WTC11 (cell line): ENCODE data around the gene DNAAF5. TPM values are rescaled to one million over a fixed set of nuclear protein-coding genes. Genes with fewer than 3 reads are reported as not detected.

ENCODE experiments used
- ATAC-seq: fragments of 200-7000 bp; cut with Tn5 transposase; 2 replicates; pipeline ENCODE4 v1.10.0; 2021; ENCODE audit warnings: mild to moderate bottlenecking, moderate library complexity
- CTCF ChIA-PET: fragments of 300-600 bp; sonication (Branson Sonifier 250); formaldehyde crosslinking; loops from one replicate; lab custom pipeline; 2021; ENCODE audit warnings: antibody characterized with exemption; lab: Charles Lee
- POLR2A ChIA-PET: fragments of 350-600 bp; sonication (Branson Sonifier 250); formaldehyde crosslinking; loops from one replicate; lab custom pipeline; 2021; ENCODE audit warnings: antibody characterized with exemption; lab: Charles Lee
- DNase-seq: peaks from one replicate; pipeline ENCODE4 v3.0.0; 2021; ENCODE audit warnings: low spot score
- H3K27ac Mint-ChIP-seq: 2 replicates; pipeline ENCODE4 v1.8.0; 2021; ENCODE audit warnings: mixed read lengths
- H3K27me3 Mint-ChIP-seq: 2 replicates; pipeline ENCODE4 v1.8.0; 2021; ENCODE audit warnings: low read depth, mild to moderate bottlenecking, moderate library complexity, mixed read lengths
- H3K36me3 Mint-ChIP-seq: 2 replicates; pipeline ENCODE4 v1.8.0; 2021; ENCODE audit warnings: mixed read lengths
- H3K4me1 Mint-ChIP-seq: 2 replicates; pipeline ENCODE4 v1.8.0; 2022; ENCODE audit warnings: mixed read lengths
- H3K4me3 Mint-ChIP-seq: 2 replicates; pipeline ENCODE4 v1.8.0; 2021; ENCODE audit warnings: mild to moderate bottlenecking, moderate library complexity, mixed read lengths
- H3K9me3 Mint-ChIP-seq: 2 replicates; pipeline ENCODE4 v1.8.0; 2021; ENCODE audit warnings: mixed read lengths
- CBFB ChIP-seq: sonication (generic); formaldehyde crosslinking; IDR thresholded peaks from 2 replicates; pipeline ENCODE4 v1.8.1; 2022; ENCODE audit warnings: mild to moderate bottlenecking, low read depth, missing genetic modification reagents
- CREB1 ChIP-seq: sonication (generic); formaldehyde crosslinking; IDR thresholded peaks from 2 replicates; pipeline ENCODE4 v1.8.0; 2023; ENCODE audit warnings: mild to moderate bottlenecking, missing genetic modification reagents
- ESRRA ChIP-seq: sonication (generic); formaldehyde crosslinking; IDR thresholded peaks from 2 replicates; pipeline ENCODE4 v1.8.1; 2022; ENCODE audit warnings: mild to moderate bottlenecking, missing genetic modification reagents, borderline replicate concordance
- ETV6 ChIP-seq: sonication (generic); formaldehyde crosslinking; IDR thresholded peaks from 2 replicates; pipeline ENCODE4 v1.8.1; 2022; ENCODE audit warnings: mild to moderate bottlenecking, missing genetic modification reagents
- FOXP1 ChIP-seq: sonication (generic); formaldehyde crosslinking; IDR thresholded peaks from 2 replicates; pipeline ENCODE4 v1.8.0; 2022; ENCODE audit warnings: missing genetic modification reagents, mild to moderate bottlenecking, moderate library complexity, borderline replicate concordance
- HMGA2 ChIP-seq: fragments of 250-450 bp; sonication (Bioruptor Pico); IDR thresholded peaks from 2 replicates; pipeline ENCODE4 v1.4.0; 2021; ENCODE audit warnings: mild to moderate bottlenecking, moderate library complexity
- IRF1 ChIP-seq: sonication (generic); formaldehyde crosslinking; IDR thresholded peaks from 2 replicates; pipeline ENCODE4 v1.8.0; 2023; ENCODE audit warnings: missing genetic modification reagents
- IRF2 ChIP-seq: sonication (generic); formaldehyde crosslinking; IDR thresholded peaks from 2 replicates; pipeline ENCODE4 v1.8.0; 2022; ENCODE audit warnings: low read depth, missing genetic modification reagents, borderline replicate concordance
- JAZF1 ChIP-seq: fragments of 250-450 bp; sonication (Bioruptor Pico); IDR thresholded peaks from 2 replicates; pipeline ENCODE4 v1.9.0; 2021; ENCODE audit warnings: moderate library complexity, mild to moderate bottlenecking, inconsistent platforms
- KAT7 ChIP-seq: sonication (generic); formaldehyde crosslinking; IDR thresholded peaks from 2 replicates; pipeline ENCODE4 v1.8.1; 2023; ENCODE audit warnings: missing genetic modification reagents, mild to moderate bottlenecking, borderline replicate concordance
- NFATC4 ChIP-seq: fragments of 250-450 bp; sonication (Bioruptor Pico); IDR thresholded peaks from 2 replicates; pipeline ENCODE4 v1.9.0; 2021; ENCODE audit warnings: mild to moderate bottlenecking
- NFYB ChIP-seq: sonication (generic); formaldehyde crosslinking; conservative IDR thresholded peaks from 2 replicates; pipeline ENCODE4 v1.8.0; 2022; ENCODE audit warnings: low read depth, missing genetic modification reagents
- NR1H2 ChIP-seq: sonication (generic); formaldehyde crosslinking; IDR thresholded peaks from 2 replicates; pipeline ENCODE4 v1.9.0; 2021; ENCODE audit warnings: mild to moderate bottlenecking, moderate library complexity, missing genetic modification reagents
- PRRX2 ChIP-seq: fragments of 250-450 bp; sonication (Bioruptor Pico); IDR thresholded peaks from 2 replicates; pipeline ENCODE4 v1.8.0; 2021; ENCODE audit warnings: mild to moderate bottlenecking
- SMAD4 ChIP-seq: sonication (generic); formaldehyde crosslinking; IDR thresholded peaks from 2 replicates; pipeline ENCODE4 v1.8.0; 2022; ENCODE audit warnings: mild to moderate bottlenecking, missing genetic modification reagents
- ZNF219 ChIP-seq: sonication (generic); formaldehyde crosslinking; IDR thresholded peaks from 2 replicates; pipeline ENCODE4 v1.8.0; 2023; ENCODE audit warnings: missing genetic modification reagents, mild to moderate bottlenecking, borderline replicate concordance
- ZNF232 ChIP-seq: sonication (generic); formaldehyde crosslinking; IDR thresholded peaks from 2 replicates; pipeline ENCODE4 v1.8.0; 2022; ENCODE audit warnings: mild to moderate bottlenecking, missing genetic modification reagents
- ZNF416 ChIP-seq: fragments of 250-450 bp; sonication (Bioruptor Pico); IDR thresholded peaks from 2 replicates; pipeline ENCODE4 v1.9.0; 2021; ENCODE audit warnings: mild to moderate bottlenecking, inconsistent platforms
- ZNF532 ChIP-seq: fragments of 250-450 bp; sonication (Bioruptor Pico); IDR thresholded peaks from 2 replicates; pipeline ENCODE4 v1.9.0; 2021; ENCODE audit warnings: mild to moderate bottlenecking, borderline replicate concordance
- ZSCAN18 ChIP-seq: fragments of 250-450 bp; sonication (Bioruptor Pico); IDR thresholded peaks from 2 replicates; pipeline ENCODE4 v2.1.2; 2022; ENCODE audit warnings: mild to moderate bottlenecking, moderate library complexity
- total RNA-seq: library from RNA; stranded (reverse); gene quantifications from 3 replicates; pipeline ENCODE4 v1.2.3, GENCODE V29; 2021
- TF ChIP-seq, protein P1 (sequence below): sonication (generic); formaldehyde crosslinking; IDR thresholded peaks from 2 replicates; pipeline ENCODE4 v1.8.1; 2023; ENCODE audit warnings: mild to moderate bottlenecking, moderate library complexity, missing genetic modification reagents
- TF ChIP-seq, protein P2 (sequence below): sonication (generic); formaldehyde crosslinking; IDR thresholded peaks from 2 replicates; pipeline ENCODE4 v1.8.1; 2022; ENCODE audit warnings: low read depth, mild to moderate bottlenecking, moderate library complexity, missing genetic modification reagents, borderline replicate concordance

Gene DNAAF5
- total RNA-seq, 1 experiment from 2014 or later = 62.2 TPM

- no peak for TF ChIP-seq ZNF532 (CRISPR knock-in tag)
- TF ChIP-seq, protein P1, sequence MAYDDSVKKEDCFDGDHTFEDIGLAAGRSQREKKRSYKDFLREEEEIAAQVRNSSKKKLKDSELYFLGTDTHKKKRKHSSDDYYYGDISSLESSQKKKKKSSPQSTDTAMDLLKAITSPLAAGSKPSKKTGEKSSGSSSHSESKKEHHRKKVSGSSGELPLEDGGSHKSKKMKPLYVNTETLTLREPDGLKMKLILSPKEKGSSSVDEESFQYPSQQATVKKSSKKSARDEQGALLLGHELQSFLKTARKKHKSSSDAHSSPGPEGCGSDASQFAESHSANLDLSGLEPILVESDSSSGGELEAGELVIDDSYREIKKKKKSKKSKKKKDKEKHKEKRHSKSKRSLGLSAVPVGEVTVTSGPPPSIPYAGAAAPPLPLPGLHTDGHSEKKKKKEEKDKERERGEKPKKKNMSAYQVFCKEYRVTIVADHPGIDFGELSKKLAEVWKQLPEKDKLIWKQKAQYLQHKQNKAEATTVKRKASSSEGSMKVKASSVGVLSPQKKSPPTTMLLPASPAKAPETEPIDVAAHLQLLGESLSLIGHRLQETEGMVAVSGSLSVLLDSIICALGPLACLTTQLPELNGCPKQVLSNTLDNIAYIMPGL = no peak
- no peak for TF ChIP-seq CBFB
- TF ChIP-seq FOXP1 (CRISPR knock-in tag) = no peak
- TF ChIP-seq ZNF232 (CRISPR knock-in tag) = no peak
- TF ChIP-seq IRF1 (CRISPR knock-in tag) = no peak
- no peak for TF ChIP-seq ZNF219
- TF ChIP-seq CREB1 (CRISPR knock-in tag) = no peak
- TF ChIP-seq JAZF1 (CRISPR knock-in tag) = no peak
- no peak for TF ChIP-seq NFYB (CRISPR knock-in tag)
- TF ChIP-seq ETV6 (CRISPR knock-in tag) = no peak
- TF ChIP-seq SMAD4 (CRISPR knock-in tag) = no peak
Observed at GRCh38 chr7:712381-713138, 13.9 kb upstream of the DNAAF5 start (continued).

DNA sequence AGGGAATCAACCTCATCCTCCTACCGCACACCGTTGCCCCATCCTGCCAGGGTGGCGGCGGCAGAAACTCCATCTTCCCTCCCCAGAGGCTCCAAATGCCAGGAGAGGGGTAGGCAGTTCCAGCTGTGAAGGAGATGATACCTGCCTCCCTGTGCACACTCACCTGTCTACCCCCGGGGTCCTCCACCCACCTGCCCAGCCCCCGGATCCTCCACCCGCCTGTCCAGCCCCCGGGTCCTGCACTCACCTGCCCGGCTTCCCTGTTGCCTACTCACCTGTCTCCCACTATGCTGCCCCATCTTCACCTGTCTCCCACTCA is 13.4 kb upstream of the DNAAF5 start:
- TF ChIP-seq, protein P2, sequence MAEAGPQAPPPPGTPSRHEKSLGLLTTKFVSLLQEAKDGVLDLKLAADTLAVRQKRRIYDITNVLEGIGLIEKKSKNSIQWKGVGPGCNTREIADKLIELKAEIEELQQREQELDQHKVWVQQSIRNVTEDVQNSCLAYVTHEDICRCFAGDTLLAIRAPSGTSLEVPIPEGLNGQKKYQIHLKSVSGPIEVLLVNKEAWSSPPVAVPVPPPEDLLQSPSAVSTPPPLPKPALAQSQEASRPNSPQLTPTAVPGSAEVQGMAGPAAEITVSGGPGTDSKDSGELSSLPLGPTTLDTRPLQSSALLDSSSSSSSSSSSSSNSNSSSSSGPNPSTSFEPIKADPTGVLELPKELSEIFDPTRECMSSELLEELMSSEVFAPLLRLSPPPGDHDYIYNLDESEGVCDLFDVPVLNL (CRISPR knock-in tag) = no peak
- TF ChIP-seq IRF2 (CRISPR knock-in tag) = no peak
- peak overlapping the region; percentile 31; the same call in 1 of the 2 replicates for H3K27ac Mint-ChIP-seq
- DNase-seq (no peak), ATAC-seq (no peak)
- H3K9me3 Mint-ChIP-seq = no peaks in the 10 kb centered on the region
- CTCF ChIA-PET = no interaction called here
- peaks cover 17% of the 10 kb centered on the region for H3K4me1 Mint-ChIP-seq
- no peaks in the 10 kb centered on the region for H3K27me3 Mint-ChIP-seq
- peaks cover 9% of the 10 kb centered on the region; the same call in 1 of the 2 replicates for H3K36me3 Mint-ChIP-seq
- peak overlapping the region; percentile 56 for H3K4me3 Mint-ChIP-seq
- POLR2A ChIA-PET = no interaction called here

DNA sequence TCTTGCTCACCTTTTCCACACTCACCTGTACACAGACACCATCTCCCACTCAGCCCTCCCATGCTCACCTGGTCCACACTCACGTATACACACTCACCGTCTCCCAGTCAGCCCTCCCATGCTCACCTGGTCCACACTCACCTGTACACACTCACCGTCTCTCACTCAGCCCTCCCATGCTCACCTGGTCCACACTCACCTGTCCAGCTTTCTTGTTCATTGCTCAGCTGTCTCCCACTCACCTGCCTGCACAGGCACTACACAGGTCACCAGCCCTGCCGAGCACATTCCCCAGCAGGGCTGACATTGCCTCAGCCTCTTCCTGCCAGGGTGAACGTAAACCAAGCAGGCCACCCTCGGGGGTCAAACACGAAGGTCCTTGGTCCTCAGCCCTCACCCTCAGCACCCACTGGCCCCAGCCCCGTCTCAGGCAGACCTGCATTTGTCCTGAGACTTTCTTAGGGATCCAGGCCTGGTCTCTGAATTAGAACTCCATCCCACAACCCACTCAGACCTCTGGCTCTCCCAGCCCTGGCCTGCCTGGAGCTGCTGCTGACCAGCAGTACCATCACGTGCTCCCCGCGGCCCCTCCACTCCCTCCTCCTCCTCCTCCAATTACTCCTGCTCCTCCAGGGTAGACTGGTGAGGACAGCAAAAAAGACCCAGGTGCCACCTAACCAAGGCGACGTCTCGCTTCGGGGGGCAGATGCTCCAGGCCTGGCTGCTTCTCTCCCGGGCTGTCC is 12.8 kb upstream of the DNAAF5 start:
- POLR2A ChIA-PET = interaction anchor here (1.5 kb wide), 1 partner anchor 48 kb away, joined by 3 read pairs; no protein-coding TSS in a partner anchor
- CTCF ChIA-PET = no interaction called here
- TF ChIP-seq KAT7 (CRISPR knock-in tag) = no peak
- no peak for TF ChIP-seq NFATC4
- TF ChIP-seq ZNF416 (CRISPR knock-in tag) = no peak
- TF ChIP-seq HMGA2 (CRISPR knock-in tag) = no peak
- no peak for TF ChIP-seq NR1H2 (CRISPR knock-in tag)
- TF ChIP-seq, protein P1 = no peak
- no peak for TF ChIP-seq ZSCAN18 (CRISPR knock-in tag)
- TF ChIP-seq ESRRA (CRISPR knock-in tag) = no peak
- no peak for TF ChIP-seq PRRX2 (CRISPR knock-in tag)

More for the DNA sequence above, 12.8 kb upstream of the DNAAF5 start:
- no peaks in the 10 kb centered on the region for H3K27me3 Mint-ChIP-seq
- H3K4me1 Mint-ChIP-seq = peaks cover 17% of the 10 kb centered on the region
- peaks cover 13% of the 10 kb centered on the region for H3K36me3 Mint-ChIP-seq
- peak overlapping the region; percentile 35 for H3K27ac Mint-ChIP-seq
- no peak for ATAC-seq
- peak overlapping the region; percentile 18 for H3K4me3 Mint-ChIP-seq
- peaks cover 3% of the 10 kb centered on the region; the same call in 1 of the 2 replicates for H3K9me3 Mint-ChIP-seq
- no peak for DNase-seq
